Measurements from ENCODE around the gene UBA6. TPM values are rescaled to one million over a fixed set of nuclear protein-coding genes. Genes with fewer than 3 reads are reported as not detected.
A peak's percentile ranks its signal among the peaks of the same experiment; 100 is the strongest.

UBA6 gene
- polyA plus RNA-seq, 1 of the 3 experiments (the other 2 are of a cell fraction): 51.0 TPM

- no peak overlapping the region for H3K4me3 ChIP-seq (ENCODE audit: low read depth in 2 of 2, low read length in 1 of 2)
- TF ChIP-seq RXRA (IDR thresholded peaks at IDR 0.05; ENCODE audit: borderline replicate concordance, low read depth): no peak
- TF ChIP-seq MAX (IDR thresholded peaks at IDR 0.05; ENCODE audit: low read depth): no peak
- no peak for TF ChIP-seq RCOR1 (IDR thresholded peaks at IDR 0.05; ENCODE audit: low read length)
- no peak for TF ChIP-seq EZH2phosphoT487 (IDR thresholded peaks at IDR 0.05; ENCODE audit: borderline replicate concordance, low read depth)
- no peak for TF ChIP-seq MEF2A (IDR thresholded peaks at IDR 0.05; ENCODE audit: borderline replicate concordance, low read depth)
- no peak for TF ChIP-seq NFIC (IDR thresholded peaks at IDR 0.05; ENCODE audit: borderline replicate concordance)
- TF ChIP-seq TAF1 (IDR thresholded peaks at IDR 0.05; ENCODE audit: borderline replicate concordance, low read depth, low read length): no peak
These were observed 3.9 kb upstream of the UBA6 start for GRCh38 chr4:67704843-67705242.

GRCh38 chr4:67702166-67702565 is 1.2 kb upstream of the UBA6 start:
- DNase-seq: no peak
- Histone ChIP-seq H3K4me1 (ENCODE audit: control insufficient read depth in 1 of 2, insufficient read depth in 2 of 2, low read depth in 1 of 2, low read length in 1 of 2) (peaks cover 0 to 7% of the 10 kb centered on the region in 2 experiments; a peak in 3 of 4 replicates), H2AFZ (ENCODE audit: low read depth) (peak overlapping the region; percentile 98; the same call in 1 of the 2 replicates), H3F3A (replicated peaks; ENCODE audit: insufficient read depth) (no peaks in the 10 kb centered on the region), H3K9me2 (no peaks in the 10 kb centered on the region), H4K20me1 (ENCODE audit: insufficient read depth) (no peaks in the 10 kb centered on the region; the same call in 1 of the 2 replicates), H3K27ac (ENCODE audit: low read depth in 2 of 2, low read length in 1 of 2) (peak overlapping the region; percentile 85 to 92), H3K4me3 (ENCODE audit: low read depth in 2 of 2, low read length in 1 of 2) (peak overlapping the region; percentile 82 to 86), H3K9me3 (no peaks in the 10 kb centered on the region), H3K79me2 (ENCODE audit: insufficient read depth) (peaks cover 96% of the 10 kb centered on the region), H3K4me2 (peak overlapping the region; percentile 84), H3K36me3 (replicated peaks in 1 of 2; ENCODE audit: control insufficient read depth in 1 of 2, insufficient read depth in 2 of 2, low read length in 1 of 2) (peaks cover 0 to 11% of the 10 kb centered on the region in 2 experiments), H3K27me3 (ENCODE audit: insufficient read depth) (no peaks in the 10 kb centered on the region), H3K9ac (peak overlapping the region; percentile 72)
- ChIA-PET POLR2A (interaction anchor here (2.7 kb wide), 1 partner anchor 10 kb away, joined by 7 read pairs; no protein-coding TSS in a partner anchor), CTCF (interaction anchor here (1.5 to 2.6 kb wide), 2 partner anchors 47 to 69 kb away, joined by 3 to 8 read pairs; no protein-coding TSS in a partner anchor)
- WGBS (ENCODE audit: low lambda C conversion rate): 85% methylated on average over 2 of the region's 2 CpGs
- no peak for TF ChIP-seq GABPA (IDR thresholded peaks at IDR 0.05; ENCODE audit: low read depth)
- TF ChIP-seq TEAD4 (IDR thresholded peaks at IDR 0.05; ENCODE audit: borderline replicate concordance, insufficient read depth): no peak
- no peak for TF ChIP-seq RFX5 (IDR thresholded peaks at IDR 0.05; ENCODE audit: low read length)
- TF ChIP-seq PBX3 (IDR thresholded peaks at IDR 0.05): no peak
- no peak for TF ChIP-seq FOXJ3 (CRISPR knock-in tag; IDR thresholded peaks at IDR 0.05)
- TF ChIP-seq NFIC (IDR thresholded peaks at IDR 0.05; ENCODE audit: borderline replicate concordance): no peak
- no peak for TF ChIP-seq EZH2phosphoT487 (IDR thresholded peaks at IDR 0.05; ENCODE audit: borderline replicate concordance, low read depth)
- no peak for TF ChIP-seq FOSL2 (IDR thresholded peaks at IDR 0.05; ENCODE audit: borderline replicate concordance, low read depth)
- no peak for TF ChIP-seq YY1 (IDR thresholded peaks at IDR 0.05; ENCODE audit: low read depth)
- no peak for TF ChIP-seq MXI1 (IDR thresholded peaks at IDR 0.05; ENCODE audit: low read depth, low read length)
- TF ChIP-seq TAF1 (IDR thresholded peaks at IDR 0.05; ENCODE audit: borderline replicate concordance, low read depth, low read length): no peak
- TF ChIP-seq MEF2A (IDR thresholded peaks at IDR 0.05; ENCODE audit: borderline replicate concordance, low read depth): no peak
- no peak for TF ChIP-seq FOXM1 (IDR thresholded peaks at IDR 0.05; ENCODE audit: low read depth)
- TF ChIP-seq RXRA (IDR thresholded peaks at IDR 0.05; ENCODE audit: borderline replicate concordance, low read depth): no peak
- no peak for TF ChIP-seq CHD2 (IDR thresholded peaks at IDR 0.05; ENCODE audit: low read length, partially characterized antibody)
- no peak for TF ChIP-seq USF2 (IDR thresholded peaks at IDR 0.05; ENCODE audit: borderline replicate concordance, low read depth, low read length)
- TF ChIP-seq NRF1 (IDR thresholded peaks at IDR 0.05; ENCODE audit: low read depth, low read length): no peak
- no peak for TF ChIP-seq EP300 (IDR thresholded peaks at IDR 0.05; ENCODE audit: borderline replicate concordance in 1 of 2, low read depth in 1 of 2, low read length in 1 of 2)
- no peak for TF ChIP-seq ZBTB33 (IDR thresholded peaks at IDR 0.05; ENCODE audit: borderline replicate concordance, low read depth)
- TF ChIP-seq RAD21 (IDR thresholded peaks at IDR 0.05; ENCODE audit: low read length): no peak

More at GRCh38 chr4:67704843-67705242, 3.9 kb upstream of the UBA6 start:
- DNase-seq: no peak
- peaks cover 95% of the 10 kb centered on the region for H3K79me2 ChIP-seq (ENCODE audit: insufficient read depth)
- CTCF ChIA-PET: no interaction called here
- no peaks in the 10 kb centered on the region for H4K20me1 ChIP-seq (ENCODE audit: insufficient read depth)
- H3K36me3 ChIP-seq (replicated peaks in 1 of 2; ENCODE audit: control insufficient read depth in 1 of 2, insufficient read depth in 2 of 2, low read length in 1 of 2): no peaks in the 10 kb centered on the region
- no peaks in the 10 kb centered on the region for H3F3A ChIP-seq (replicated peaks; ENCODE audit: insufficient read depth)
- H3K9me3 ChIP-seq: no peaks in the 10 kb centered on the region
- H3K4me1 ChIP-seq (ENCODE audit: control insufficient read depth in 1 of 2, insufficient read depth in 2 of 2, low read depth in 1 of 2, low read length in 1 of 2): peaks cover 0 to under 1% of the 10 kb centered on the region in 2 experiments; a peak in 2 of 4 replicates
- H2AFZ ChIP-seq (ENCODE audit: low read depth): no peak overlapping the region
- H3K4me2 ChIP-seq: no peak overlapping the region
- POLR2A ChIA-PET: no interaction called here
- H3K27me3 ChIP-seq (ENCODE audit: insufficient read depth): no peaks in the 10 kb centered on the region
- no peak overlapping the region for H3K9ac ChIP-seq
- 94% methylated on average over 2 of the region's 2 CpGs for WGBS (ENCODE audit: low lambda C conversion rate)
- H3K9me2 ChIP-seq: peaks cover 4% of the 10 kb centered on the region; the same call in 1 of the 2 replicates
- no peak overlapping the region for H3K27ac ChIP-seq (ENCODE audit: low read depth in 2 of 2, low read length in 1 of 2)
